Femur (tissue), 1 donor: ENCODE results near the gene CD276.

Experiments used
- DNase-seq: peaks from one replicate; pipeline ENCODE4 v3.0.0-alpha.2; 2017

CD276 gene

DNA sequence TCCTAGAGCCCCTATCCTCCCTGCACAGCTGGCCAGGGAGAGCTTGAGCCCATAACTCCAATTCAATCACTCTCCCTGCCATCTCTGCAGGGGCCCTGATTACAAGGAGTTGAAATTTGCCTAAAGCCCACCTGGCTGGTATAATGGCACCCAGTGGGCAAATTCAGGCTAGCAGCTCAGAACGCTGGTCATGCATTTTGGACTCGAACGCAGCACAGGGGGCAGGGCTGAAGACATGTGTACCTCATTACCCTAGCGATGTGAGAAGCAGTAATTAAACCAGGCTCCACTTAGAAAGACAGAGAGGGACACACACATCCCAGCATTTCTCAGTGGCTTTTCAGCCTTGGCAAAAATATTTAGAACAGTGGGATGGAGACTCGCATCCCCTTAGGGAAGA is 65.8 kb downstream of the CD276 start:
- no peak for DNase-seq

DNA sequence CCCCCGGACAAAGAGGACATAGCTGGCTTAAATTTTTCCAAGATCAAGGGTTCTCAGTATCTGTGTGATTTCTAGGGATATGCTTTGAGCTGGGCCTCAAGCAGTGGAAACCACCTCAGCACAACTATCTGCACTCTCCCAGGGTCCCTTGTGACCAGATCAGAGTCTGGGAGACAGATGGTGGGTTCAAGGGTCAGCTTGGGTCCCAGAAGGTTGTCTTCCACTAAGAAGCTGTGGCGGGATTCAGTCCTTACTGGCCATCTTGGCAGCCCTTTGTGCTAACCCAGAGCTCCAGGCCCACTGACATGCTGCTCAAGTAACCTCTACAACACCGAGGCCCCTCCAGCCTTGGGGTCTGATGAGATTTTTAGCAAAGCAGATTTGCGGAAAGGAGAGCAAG is 66.3 kb downstream of the CD276 start:
- DNase-seq: no peak

DNA sequence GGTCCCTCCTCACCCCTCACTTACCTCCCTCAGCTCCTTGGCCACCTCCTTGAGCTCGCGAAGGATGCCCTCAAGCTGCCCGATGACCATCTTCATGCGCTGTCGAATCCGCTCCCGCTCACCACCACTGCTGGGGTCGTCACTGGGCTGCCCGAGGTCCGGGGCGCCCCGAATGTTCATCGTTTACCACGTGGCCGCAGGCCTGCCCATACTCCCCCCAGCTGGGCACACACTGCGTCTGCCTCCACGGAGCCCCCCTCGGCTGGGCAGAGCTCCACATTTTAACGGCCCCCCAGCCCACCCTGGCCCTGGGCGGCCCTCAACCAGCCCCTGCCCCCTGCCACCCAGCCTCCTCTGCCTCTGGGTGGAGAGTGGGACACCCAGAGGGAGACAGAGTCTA is 66.8 kb downstream of the CD276 start:
- DNase-seq: no peak

DNA sequence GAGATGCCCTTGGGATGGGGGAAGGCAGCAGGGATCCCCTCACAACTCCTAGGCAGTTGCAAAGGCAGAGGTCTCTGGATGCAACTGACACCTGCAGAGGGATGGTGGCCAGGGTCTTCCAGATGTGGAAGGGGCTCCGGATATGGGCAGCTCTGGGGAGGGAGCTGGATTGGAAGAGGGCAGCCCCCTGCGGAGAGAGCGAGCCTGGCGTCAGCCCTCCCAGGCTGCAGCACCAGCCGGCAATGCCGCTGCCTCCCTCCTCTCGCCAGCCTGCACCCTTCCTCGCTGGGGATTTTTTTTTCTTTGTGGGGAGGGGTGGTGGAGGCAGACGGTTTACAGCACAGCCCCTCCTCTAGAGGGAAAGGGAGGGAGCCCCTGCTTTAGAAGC is 67.3 kb downstream of the CD276 start:
- DNase-seq: no peak

DNA sequence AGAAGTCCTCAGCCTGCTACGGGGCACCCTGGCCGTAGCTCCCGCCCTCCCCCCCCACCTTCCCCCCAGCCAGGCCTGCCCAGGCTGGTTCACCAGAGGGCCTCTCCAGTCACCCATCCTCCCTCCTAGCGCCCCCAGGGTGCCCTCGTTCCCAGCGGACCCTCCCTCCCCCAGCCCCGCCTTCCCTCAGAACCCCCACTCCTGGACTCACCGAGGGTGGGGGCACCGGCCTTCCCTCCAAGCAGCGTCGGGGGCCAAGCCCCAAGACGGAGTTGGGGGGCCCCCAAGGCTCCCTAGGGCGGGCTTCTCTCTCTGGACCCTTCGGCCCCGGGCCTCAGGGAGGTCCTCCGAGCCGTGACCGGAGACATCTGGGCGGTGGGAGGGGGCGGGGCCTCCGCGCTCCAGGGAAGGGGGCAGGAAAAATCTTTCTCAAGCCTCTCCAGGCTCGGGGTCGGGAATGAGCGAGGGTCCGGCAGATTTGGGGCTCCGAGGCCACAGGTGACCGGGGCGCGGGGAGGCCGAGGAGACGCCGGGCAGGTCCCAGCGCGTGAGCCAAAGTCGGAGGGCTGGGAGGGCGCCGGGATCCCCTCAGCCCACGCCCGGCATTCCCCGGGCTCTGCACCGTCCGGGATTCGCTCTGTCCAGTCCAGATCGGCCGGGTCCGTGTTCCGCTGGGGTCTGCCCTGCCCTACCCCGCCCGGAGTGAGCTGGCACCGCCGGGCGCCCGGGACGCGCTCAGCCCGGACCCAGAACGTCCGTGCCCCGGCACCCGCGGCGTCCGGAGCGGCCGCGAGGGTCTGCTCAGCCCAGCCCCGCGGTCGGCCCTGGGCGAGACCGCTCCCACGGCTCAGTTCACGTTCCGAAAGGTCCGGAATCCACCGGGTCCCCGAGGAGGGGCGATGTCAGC is 68.0 kb downstream of the CD276 start:
- no peak for DNase-seq

DNA sequence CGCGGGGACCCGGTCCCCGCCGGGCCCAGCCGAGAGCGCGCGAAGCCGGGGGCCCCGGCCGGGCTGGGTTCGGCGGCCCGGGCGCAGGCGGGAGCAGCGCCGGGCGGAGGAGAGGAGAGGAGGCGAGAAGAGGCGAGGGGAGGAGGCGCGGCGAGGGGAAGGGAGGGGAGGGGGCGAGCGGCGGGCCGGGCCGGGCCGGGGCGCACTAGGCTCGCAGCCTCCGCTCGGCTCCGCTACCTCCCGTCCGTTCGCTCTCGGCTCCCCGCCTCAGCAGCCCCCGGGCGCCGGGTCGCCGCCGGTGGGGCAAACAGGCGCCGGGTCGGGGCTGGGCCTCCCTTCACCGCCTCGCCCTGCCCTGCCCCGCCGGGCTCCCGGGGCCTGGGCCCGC is 68.6 kb downstream of the CD276 start:
- peak; percentile 62 for DNase-seq

DNA sequence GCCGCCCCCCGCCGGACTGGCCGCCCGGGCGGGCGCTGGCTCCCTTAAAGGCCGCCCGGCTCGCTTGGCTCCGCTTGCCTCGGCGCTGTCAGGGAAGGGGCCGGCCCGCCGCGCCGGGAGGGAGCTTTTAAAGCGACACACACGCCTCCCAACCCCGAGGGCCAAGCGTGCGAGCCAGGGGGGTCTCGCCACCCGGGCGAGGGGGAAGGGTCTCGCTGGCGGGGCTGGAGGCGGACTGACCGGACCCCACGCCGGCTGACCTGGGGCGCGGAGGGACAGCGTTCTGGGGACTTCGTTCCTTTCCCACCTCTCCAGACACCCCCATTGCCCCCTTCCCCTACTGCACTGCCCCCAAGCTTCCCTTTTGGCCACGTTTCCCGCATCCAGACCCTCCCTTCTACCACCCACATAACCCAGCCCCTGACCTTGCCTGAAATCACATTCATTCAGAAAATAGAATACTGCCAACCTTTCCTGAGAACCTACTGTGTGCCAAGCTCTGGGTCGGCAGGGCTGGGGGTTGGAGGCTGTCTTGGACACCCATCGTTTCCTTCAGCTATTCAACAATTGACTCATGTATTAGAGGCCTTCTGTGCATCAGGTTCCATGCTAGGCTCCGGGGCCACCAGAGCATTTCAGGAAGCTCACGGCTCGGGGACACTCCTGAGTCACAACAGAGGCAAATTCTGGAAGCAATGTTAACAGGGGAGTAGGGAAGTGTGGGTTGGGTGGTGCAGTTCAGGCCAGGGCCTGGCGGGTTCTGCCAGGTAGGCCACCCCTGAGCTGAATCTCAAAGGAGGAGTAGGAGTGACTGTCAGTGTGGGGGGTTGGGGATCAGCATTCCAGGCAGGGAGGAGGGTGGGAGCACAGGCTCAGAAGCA is 69.3 kb downstream of the CD276 start, which contains the start of gene INSYN1:
Gene INSYN1, minus strand, starts transcription at position 102 of the 881 bp plus-strand sequence. CDS start 2,221 bp downstream, outside the sequence.
- peak; percentile 63 for DNase-seq

DNA sequence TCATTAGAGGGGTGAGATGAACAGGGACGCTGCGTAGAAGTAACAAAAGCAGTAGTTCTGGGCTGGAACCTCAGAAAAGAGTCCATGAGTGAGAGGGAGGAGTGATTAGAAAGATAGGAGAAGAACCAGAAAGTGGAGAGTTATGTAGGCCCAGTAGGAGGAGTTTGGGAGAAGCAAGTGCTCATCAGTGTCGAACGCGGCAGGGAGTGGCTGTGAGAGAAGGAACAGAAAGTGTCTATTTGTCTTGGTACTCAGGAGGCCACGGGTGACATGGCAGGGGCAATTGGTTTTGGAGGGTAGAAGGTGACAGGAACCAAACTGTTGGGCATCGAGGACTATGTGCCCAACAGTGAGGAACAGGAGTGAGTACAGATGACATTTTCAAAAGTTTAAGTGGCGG is 70.3 kb downstream of the CD276 start:
- no peak for DNase-seq

DNA sequence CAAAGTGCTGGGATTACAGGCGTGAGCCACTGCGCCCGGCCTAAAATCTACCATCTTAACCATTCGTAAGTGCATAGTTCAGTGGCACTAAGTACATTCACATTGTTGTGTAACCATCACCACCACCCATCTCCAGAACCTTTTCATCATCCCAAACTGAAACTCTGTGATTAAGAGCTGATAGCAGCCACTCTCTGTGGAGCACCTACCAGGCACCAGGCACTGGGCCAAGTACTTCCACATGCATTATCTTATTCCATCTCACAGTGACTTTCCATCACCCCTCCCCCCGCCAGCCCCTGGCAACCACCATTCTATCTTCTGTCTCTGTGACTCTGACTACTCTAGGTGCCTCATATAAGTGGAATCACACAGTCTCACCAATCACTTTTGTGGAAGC is 71.3 kb downstream of the CD276 start:
- DNase-seq: no peak

DNA sequence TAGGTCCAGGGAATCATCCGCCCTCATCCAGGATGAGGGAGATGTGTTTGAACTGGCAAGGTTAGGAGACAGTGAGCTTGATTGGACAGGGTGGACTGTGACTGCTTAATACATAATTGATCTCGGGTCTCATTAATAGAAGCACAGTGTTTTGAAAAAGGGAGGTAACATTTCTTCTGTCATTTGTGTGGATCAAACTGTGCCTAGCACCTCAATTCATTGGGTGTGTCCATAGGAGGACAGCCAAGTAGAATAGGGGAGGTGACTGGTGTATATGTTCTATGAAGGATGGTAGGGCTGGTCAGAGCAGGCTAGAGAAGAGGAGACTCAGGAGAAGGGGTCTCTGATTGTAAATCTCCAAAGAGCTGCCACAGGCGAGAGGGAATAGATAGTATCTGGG is 71.8 kb downstream of the CD276 start:
- DNase-seq: no peak

DNA sequence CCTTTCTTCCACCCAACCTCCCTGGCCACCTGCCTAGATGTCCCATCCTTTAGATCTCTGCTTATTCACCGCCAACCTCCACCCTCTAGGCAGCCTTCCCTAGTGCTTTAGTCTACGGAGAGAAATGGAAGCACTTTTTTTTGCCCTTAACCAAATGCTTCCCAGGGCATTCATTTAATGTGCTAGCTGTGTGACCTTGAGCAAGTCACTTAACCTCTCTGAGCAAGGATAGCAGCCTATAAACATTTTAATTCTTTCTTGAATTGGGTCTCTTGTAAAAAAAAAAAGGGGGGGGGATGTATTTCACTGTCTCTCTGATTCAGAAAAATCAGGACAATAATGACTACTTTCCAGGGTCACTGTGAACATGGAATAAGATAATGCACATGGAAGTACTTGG is 72.2 kb downstream of the CD276 start:
- no peak for DNase-seq

DNA sequence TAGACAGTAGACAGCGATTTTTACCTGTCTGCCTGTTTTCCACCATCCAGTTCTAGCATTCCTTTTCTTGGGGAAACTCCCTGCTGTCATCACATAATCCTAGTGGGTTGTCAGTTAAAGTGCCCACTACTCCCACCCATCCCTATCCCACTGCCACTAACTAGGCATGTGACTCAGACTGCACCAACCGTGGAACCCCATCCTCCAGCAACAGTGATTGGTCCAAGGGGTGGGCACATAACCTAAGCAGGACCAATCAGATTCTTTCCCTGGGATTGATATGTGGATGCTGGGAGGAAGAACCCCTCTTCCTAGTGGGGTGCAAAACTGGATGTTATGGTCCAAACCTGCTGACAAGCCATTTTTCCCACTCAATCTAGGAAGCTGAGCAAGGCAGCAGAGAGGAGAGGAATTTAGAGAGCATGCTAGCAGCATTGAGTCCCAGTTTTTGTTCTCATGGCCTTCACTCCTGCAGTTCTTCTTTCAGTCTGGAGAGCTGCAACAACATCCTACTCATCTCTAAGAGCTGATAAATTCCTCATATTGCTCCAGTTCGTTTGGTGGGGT is 72.8 kb downstream of the CD276 start:
- DNase-seq: no peak

DNA sequence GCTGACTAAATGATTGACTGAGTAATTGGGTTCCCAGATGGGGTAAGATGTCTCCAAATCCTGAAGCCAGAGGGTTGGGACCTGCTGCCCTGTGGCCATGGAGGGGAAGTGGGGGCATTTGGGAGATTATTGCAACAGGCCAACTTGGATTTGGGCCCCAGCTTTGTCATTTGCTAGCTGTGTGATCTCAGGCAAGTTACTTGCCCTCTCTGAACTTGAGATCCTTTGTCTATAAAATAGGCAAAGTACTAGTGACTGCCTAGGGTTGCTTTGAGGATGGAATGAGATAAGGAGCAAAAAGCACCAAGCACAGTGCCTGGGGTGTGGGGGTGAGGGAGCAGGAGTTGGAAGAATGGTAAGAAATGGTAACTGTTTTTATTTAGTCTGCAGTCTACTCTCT is 73.4 kb downstream of the CD276 start:
- no peak for DNase-seq

DNA sequence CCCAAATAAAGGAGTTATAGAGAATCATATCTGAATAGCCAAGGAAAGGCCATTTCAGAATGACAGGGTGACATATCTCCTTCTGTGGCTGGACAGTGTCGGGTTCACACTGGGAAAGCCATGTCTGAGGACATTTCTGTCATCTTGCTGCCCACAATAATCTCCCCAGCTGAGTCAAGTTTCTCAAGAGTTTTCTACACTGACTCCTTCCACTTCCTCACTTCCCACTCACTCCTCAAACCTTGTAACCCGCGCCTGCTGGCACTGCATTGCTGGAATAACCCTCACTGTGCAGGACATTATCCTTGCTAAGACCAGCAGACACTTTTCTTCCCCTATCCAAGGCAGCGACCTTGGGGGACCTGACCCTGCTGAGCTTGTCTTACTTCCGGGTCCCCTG is 74.3 kb downstream of the CD276 start:
- no peak for DNase-seq

DNA sequence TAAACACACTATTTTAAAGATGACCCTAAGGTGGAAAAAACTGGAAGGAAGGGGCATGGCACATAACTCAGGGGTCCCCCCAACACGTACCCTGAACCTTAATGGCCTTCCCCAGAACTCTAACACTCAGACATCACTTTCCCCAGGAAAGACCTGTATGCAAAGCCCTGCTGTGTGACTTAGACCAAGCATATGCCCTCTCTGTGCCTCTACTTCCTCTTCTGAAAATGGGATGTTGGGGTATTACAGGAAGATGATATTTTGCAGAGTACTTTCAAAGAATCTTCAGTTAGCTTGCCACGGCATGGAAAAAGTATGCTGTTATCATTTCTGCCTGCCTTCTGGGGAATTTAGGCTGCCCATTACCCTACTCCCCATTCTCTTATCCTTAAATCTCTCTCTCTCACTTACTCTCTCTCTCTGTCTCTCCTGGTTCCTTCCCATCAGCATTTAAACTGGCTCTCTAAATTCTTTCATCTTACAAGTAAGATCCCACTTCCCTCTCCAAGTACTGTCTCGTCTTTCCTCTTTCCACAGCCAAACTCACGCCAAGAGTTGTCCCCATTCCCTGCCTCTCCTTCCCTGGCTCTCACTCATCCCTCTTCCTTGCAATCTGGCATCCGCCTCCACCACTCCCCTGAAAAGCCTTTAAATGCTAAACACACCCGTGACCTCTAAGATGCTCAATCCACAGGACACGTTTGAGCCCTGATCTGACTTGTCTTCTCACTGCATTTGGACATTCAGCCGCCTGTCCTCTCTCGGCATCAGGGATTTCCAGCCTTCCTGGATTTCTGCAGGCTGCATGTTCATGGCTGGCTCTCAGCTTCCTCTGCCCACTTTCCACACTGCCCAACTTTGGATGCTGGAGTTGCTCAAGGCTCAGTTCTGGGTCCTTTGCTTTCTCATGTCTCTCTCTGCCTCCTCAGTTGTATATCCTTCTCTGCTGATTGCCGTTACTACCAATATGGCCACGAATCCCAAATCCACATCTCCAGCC is 76.4 kb downstream of the CD276 start:
- DNase-seq: no peak

DNA sequence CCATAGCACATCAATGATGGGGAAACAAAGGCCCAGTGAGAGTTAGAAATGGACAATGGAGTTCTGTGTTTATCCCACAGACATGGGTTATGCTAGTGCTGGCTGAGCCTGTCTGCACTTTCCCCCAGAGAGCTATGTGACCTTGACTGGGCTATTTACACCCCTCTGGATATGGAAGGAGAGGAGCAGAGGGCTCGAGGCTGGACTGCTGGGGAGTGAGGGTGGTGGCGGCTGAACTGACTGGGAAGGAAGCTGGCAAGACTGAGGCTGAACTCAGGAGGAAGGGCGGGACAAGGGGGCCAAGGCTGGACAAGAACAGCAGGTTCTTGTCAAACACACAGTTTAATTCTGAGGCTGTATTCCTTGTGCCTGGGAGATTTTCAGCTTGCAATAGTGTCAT is 79.7 kb downstream of the CD276 start:
- no peak for DNase-seq
